Left forelimb (tissue), 1 donor: ENCODE results near the gene CRTC3.
"Not testable (repeated sequence)": the region's sequence is repeated elsewhere in the genome, so short reads cannot be mapped to it uniquely, and the experiment has no call there.

Experiments
- DNase-seq: peaks from one replicate; pipeline ENCODE4 v3.0.0-alpha.2; 2018; ENCODE audit warnings: low spot score

CRTC3 gene

DNA sequence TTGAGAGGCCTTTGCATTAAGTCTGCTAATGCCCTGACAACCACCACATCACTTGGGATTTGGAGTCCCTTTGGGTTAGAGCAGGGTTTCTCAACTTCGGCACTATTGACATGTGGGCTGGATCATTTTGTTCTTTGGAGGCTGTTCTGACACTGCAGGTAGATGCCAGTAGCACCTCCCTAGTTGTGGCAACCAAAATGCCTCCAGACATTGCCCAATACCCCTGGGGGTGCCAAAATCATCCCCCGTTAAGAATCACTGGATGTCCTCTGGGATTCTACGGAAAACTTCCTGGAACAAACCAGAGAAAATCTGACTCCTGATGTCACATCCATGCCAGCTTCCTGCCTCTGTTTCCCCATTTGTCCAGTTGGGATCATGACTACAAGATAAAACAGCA lies 150.2 kb downstream of the CRTC3 start:
- DNase-seq: no peak

DNA sequence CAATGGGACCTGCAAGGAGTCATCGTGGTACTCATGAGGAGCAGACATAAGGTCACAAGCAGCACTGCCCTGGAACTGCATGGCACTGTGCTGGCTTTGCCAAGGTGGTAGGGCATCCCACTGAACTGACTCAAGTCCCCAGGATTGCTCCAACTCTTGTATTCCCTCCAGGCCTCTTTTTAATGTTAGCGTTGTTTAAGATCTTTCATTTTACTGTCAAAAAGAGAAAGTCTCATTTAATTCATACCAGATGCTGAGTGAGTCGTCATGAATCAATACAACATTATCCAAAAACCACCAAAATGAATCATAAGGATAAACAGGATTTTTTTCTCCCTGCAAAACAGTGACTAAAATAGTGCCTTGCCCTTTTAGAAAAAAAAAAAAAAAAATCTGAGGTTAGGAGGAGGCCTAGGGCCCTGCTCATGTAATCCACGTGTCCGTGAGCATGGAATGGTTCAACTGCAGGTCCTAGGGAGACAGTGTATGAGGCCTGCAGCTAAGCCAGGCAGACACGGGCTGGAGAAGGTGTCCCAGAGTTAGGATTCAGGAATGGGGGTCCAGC lies 150.7 kb downstream of the CRTC3 start:
- DNase-seq: no peak

DNA sequence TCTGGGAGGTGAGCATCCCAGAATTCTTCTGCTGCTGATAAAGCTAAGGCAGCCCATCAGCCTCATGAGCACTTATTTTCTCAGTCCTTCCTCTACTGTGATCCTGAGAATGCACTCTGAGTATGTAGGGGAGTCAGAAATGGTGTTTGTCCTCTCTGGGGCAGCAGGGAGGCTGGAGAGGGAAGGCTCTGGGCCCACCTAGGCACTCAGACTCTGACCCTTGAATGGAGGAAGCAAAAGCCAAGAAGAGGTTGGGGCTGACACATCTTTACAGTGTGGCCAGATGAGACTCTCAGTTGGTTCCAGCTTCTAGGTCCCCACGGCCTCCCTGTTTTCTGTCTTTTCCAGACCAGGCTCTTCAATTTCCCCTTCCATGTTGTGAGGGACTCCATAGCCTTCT lies 151.3 kb downstream of the CRTC3 start:
- no peak for DNase-seq

DNA sequence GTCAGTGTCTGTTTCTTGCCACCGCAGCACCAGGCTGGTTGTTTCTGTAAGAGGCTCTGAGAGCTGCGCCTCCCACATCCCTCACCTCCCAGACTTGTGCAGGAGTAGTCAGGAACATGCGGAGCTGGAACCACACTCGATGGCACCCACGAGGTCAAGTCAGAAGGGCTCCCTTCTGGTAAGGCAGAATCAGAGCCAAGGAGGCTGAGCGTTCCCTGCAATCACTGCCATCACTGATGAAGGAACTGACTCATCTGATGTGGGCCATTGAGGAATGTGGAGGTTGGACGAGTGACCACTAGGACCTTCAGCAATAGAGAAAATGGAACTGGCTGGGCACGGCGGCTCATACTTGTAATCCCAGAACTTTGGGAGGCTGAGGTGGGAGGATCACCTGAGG lies 151.8 kb downstream of the CRTC3 start:
- no peak for DNase-seq

DNA sequence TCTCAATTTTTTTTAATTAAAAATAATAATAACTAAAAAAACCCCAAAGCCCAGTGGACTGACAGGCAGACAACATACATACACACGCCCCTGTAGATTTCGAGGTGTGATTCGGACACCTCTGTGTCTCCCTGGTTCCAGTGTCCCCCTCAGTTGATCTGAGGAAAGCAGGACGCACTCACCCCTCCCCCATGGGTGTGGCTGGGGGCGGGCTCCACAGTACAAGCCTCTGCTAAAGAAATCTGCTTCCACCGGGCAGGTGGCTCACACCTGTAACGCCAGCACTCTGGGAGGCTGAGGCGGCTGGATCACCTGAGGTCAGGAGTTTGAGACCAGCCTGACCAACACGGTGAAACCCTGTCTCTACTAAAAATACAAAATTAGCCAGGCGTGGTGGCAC lies 153.6 kb downstream of the CRTC3 start:
- no peak for DNase-seq

DNA sequence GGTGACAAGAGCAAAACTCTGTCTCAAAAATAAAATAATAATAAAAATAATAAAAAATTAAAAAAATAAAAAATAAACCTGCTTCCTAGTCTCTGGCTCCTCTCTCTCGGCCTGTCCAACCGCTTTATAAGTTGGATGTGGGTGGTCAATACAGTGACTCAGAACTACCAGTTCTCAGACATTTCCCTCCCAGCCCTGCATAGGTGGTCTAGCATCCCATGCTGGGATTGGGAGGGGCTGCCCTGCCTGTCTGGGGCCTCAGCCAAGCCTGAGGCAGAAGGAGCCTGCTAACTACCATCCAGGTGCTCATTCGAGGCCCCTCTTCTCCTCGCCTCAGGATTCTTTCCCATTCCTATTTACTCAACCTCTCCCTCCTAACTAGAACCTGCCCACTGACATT lies 154.2 kb downstream of the CRTC3 start:
- DNase-seq: no peak

DNA sequence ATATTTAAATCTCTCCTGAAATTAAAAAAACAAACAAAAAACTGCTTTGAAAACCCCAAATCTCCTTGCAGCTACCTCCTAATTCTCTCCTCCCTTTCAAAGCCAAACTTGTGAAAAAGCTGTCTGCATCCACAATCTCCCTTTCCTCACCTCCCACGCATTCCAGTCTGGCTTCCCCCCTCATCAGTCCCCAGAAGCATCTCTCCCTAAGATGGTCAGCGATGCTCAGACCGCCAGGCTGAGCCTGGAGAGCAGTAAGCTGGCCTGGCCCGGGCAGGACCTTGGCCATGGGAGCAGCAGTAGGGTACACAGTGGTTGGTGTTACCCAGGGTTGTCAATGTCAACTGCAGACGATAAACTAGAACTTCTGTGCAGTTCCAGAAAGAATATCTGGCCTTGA lies 154.6 kb downstream of the CRTC3 start:
- no peak for DNase-seq

DNA sequence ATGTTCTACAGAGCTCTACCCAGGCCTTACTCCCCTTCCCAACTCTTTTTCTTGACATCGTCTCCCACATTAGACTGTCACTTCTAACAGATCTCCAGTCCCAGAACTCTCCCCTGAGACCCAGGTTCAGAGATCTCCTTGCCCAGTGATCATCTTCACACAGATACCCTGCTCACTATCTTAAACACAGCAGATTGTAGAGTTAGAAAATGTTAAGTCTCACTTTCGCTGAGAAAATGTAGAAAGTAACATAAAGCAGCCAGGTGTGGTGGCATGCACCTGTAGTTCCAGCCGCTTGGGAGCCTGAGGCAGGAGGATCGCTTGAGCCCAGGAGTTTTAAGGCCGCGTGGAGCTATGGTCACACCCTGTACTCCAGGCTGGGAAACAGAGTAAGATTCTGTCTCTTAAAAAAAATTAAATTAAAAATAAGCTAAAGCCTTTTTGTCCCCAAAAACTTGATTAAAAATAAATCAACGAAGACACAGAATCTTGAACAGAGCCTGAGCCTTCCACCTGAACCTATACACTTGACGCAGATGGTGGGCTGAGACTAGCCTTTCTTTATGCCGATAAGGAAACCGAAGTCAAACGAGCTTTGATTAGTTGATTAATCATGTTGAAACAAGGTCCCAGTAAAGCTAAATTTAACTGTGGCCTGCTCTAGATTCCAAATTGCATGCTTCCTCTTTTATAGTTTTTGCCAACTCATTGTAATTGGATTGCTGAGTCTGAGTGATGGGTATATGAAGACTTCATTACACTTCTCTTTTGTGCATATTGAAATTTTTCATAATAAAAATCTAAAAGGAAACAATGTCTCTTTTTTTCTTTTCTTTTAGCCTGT lies 156.1 kb downstream of the CRTC3 start:
- DNase-seq: no peak

DNA sequence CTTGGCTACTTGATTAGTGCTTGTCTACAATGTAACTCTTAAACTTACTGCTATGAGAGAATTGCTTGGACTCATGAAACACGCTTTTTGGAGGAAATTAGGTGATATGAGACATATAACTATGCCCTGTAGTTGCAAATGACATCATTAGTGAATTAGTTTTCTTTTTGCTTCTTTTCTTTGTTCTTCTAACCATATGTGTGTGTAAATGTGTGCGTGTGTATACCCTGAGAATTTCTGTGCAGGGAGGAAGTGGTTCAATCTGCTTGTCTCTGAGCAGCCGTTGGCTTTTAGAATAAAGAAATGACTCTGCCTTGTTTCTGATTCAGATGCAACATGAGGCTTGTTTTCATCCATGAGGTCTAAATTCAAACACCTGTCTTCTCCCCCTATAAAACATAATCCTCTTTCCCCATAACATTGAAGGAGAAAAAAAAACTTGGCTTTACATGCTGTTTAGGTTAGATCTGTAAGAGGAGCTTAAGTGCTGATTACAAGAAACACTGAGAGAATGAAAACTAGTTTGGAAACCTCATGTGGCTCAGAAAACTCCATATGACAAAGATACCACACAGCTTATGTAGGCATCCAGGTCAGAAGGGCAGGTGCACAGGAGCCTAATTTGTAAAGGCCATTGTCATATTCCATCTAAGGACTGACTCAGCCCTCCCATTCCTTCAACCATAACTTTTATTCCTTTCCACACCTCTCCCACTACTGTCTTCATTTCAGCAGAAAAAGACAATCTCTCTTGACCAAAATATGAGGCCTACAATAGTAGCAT lies 156.9 kb downstream of the CRTC3 start:
- DNase-seq: no peak

DNA sequence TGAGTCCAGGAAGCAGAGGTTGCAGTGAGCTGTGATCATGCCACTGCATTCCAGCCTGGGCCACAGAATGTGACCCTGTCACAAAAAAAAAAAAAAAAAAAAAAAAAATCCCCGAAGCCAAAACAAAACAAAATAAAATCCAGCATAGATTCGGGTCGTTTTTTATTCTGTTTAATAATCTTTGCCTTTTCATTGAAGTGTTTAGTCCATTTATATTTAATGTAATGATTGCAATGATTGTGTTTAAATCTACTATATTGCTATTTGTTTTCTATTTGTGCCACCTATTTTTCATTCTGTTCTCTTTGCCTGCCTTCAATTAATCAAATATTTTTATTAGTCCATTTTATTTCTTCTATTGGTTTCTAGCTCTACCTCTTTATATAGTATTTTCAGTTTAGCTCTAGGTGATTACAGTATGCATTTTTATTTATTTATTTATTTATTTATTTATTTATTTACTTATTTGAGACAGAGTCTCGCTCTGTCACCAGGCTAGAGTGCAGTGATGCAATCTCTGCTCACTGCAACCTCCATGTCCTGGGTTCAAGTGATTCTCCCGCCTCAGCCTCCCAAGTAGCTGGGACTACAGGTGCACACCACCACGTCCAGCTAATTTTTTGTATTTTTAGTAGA lies 159.7 kb downstream of the CRTC3 start:
- DNase-seq: not testable (repeated sequence)

DNA sequence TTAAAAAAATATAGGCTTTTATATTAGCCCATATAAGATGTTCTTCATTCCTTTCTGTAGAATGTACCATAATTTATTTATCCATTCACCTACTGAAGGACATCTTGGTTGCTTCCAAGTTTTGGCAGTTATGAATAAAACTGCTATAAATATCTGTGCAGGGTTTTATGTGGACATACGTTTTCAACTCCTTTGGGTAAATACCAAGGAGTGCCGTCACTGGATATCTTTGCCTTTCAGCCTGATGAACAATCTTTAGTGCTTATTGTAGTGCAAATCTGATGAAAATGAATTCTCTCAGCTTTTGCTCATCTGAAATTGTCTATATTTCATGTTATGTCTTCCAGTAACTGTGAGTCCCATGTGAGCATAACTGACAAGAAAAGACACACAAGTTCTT lies 160.9 kb downstream of the CRTC3 start:
- DNase-seq: no peak

DNA sequence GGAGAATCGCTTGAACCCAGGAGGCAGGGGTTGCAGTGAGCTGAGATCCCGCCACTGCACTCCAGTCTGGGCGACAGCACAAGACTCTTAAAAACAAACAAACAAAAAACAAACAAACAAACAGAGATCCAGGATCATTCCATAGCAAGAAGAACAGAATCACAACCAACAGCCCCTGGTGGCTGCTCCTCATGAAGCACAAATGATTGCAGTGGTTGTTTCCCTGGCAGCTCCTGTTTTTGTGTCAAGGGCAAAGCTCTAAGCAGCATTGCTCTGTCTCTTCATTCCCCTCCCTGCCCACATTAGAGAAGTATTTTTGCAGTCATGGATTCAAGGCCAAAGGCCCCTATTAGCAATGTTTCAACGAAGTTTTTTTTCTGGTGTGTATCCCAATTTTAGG lies 161.6 kb downstream of the CRTC3 start:
- DNase-seq: no peak

DNA sequence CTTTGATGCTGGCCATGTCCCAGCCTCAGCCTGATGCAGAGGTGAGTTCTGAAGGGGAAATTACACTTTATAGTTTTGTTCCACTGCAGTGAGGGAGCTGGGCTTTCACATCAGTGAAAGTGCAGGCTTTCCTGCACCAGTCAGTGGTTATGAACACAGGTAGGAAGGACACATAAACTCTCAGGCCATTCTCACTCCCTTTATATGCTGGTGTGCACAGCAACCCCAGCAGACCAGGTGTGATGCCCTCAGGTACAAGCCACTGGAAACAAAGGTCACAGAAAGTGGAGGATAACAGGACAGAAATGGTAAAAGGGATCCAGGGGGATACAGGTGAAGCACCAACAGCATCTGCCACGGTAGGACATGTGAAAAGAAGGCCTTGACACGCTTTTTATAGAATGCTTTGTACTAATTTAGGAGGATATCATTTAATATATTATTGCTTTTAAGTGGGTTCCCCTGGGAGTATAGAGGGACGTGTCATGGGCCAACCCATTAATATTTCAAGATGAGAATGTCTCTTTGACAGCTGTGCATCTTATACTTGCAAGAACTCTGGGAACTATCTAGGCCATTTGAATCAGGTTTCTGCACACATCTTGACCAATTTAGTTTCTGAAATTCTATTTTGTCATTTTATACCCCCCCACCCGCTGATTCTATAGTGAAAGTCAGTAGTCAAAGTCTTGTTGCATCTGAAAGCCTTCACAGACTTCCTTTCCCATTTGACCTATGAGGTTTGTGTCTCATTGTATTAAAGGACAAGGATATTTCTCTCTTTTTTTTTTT lies 162.5 kb downstream of the CRTC3 start:
- no peak for DNase-seq
